Mesendoderm (in vitro differentiated cells): ENCODE measurements around the gene ACTBL2. TPM values are rescaled to one million over a fixed set of nuclear protein-coding genes. Genes with fewer than 3 reads are reported as not detected.
"Not testable (repeated sequence)": the region's sequence is repeated elsewhere in the genome, so short reads cannot be mapped to it uniquely, and the experiment has no call there.

Experiments used
- DNase-seq: peaks from one replicate; pipeline ENCODE4 v3.0.0; 2013
- H2AK5ac ChIP-seq: 2 replicates; pipeline ENCODE4 v1.6.1; 2013; ENCODE audit warnings: low read length, inconsistent platforms
- H2BK120ac ChIP-seq: 2 replicates; pipeline ENCODE4 v1.6.1; 2013; ENCODE audit warnings: low read depth, mild to moderate bottlenecking, low read length, moderate library complexity, mixed read lengths
- H2BK15ac ChIP-seq: replicated peaks from 2 replicates; pipeline ENCODE4 v1.6.1; 2013; ENCODE audit warnings: low read depth, mild to moderate bottlenecking, moderate library complexity
- H2BK5ac ChIP-seq: 2 replicates; pipeline ENCODE4 v1.6.1; 2013; ENCODE audit warnings: low read length, inconsistent platforms
- H3K18ac ChIP-seq: 2 replicates; pipeline ENCODE4 v1.6.1; 2013; ENCODE audit warnings: mild to moderate bottlenecking, low read length, mixed read lengths
- H3K23ac ChIP-seq: one replicate; pipeline ENCODE4 v1.6.1; 2013; ENCODE audit warnings: low read length
- H3K27ac ChIP-seq: 2 replicates; pipeline ENCODE4 v1.5.1; 2013; ENCODE audit warnings: low read depth, mild to moderate bottlenecking, inconsistent platforms, low read length, moderate library complexity
- H3K27me3 ChIP-seq: 2 replicates; pipeline ENCODE4 v1.6.1; 2013; ENCODE audit warnings: low read length, control low read depth, mild to moderate bottlenecking, inconsistent platforms; ENCODE audit not compliant: insufficient read depth, poor library complexity
- H3K36me3 ChIP-seq: 2 replicates; pipeline ENCODE4 v1.6.1; 2013; ENCODE audit warnings: low read length, inconsistent platforms; ENCODE audit not compliant: control insufficient read depth, insufficient read depth
- H3K4ac ChIP-seq: one replicate; pipeline ENCODE4 v1.6.1; 2013; ENCODE audit warnings: low read depth, mild to moderate bottlenecking, low read length, moderate library complexity
- H3K4me1 ChIP-seq: 2 replicates; pipeline ENCODE4 v1.6.1; 2013; ENCODE audit warnings: low read depth, low read length, inconsistent platforms; ENCODE audit not compliant: control insufficient read depth
- H3K4me2 ChIP-seq: 2 replicates; pipeline ENCODE4 v1.6.1; 2013; ENCODE audit warnings: low read length
- H3K4me3 ChIP-seq: 2 replicates; pipeline ENCODE4 v1.5.1; 2013; ENCODE audit warnings: mild to moderate bottlenecking, low read length
- H3K56ac ChIP-seq: one replicate; pipeline ENCODE4 v1.6.1; 2013; ENCODE audit warnings: low read length
- H3K79me1 ChIP-seq: 2 replicates; pipeline ENCODE4 v1.6.1; 2013; ENCODE audit warnings: low read length, inconsistent platforms
- H3K79me2 ChIP-seq: 2 replicates; pipeline ENCODE4 v1.6.1; 2013; ENCODE audit warnings: mild to moderate bottlenecking, low read length; ENCODE audit not compliant: control insufficient read depth, insufficient read depth
- H3K9ac ChIP-seq: 2 replicates; pipeline ENCODE4 v1.6.1; 2013; ENCODE audit warnings: low read length, inconsistent platforms
- H4K5ac ChIP-seq: one replicate; pipeline ENCODE4 v1.6.1; 2013; ENCODE audit warnings: low read length
- H4K8ac ChIP-seq: one replicate; pipeline ENCODE4 v1.6.1; 2013; ENCODE audit warnings: low read depth, mild to moderate bottlenecking, control low read depth, low read length, moderate library complexity
- WGBS: extraction: QIAGEN DNeasy Blood & Tissue Kit; methylation state at CpG from one replicate; pipeline ENCODE4 v1.1.7; 2013; ENCODE audit warnings: low lambda C conversion rate, missing lambda C conversion rate; ENCODE audit not compliant: insufficient coverage; ENCODE audit errors: extremely low coverage; 5-methylcytosine and 5-hydroxymethylcytosine counted together
- polyA plus RNA-seq, 2 experiments: library from polyadenylated mRNA; stranded (reverse); fragments of 200-250 nt; gene quantifications; one replicate each; pipeline ENCODE4 v1.2.3, GENCODE V29; 2013

ACTBL2 gene
- not detected for polyA plus RNA-seq (2013, experiment 1 of 2)
- not detected for polyA plus RNA-seq (2013, experiment 2 of 2)

DNA sequence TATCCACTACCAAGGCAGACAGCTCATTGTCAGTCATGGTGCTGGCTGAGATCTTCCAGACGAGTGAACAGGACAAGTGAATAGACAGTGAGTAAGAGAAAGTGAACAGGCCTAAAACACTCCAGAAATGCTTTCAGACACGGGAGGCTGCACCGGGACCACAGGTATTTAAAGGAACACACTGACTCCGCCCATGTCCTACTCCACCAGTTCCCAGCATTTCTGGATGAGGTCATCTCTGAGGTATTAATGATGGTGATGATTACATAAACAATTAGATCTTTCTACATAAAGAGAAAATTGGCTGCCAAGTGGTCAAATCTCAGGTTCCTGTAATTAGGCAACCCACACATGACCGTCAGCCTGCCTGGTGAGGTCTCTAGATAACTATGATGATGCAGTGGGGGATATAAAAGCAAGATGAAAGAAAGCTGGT is at the start of gene ACTBL2:
TSS of gene ACTBL2 (minus strand) at position 141 of the 436 bp plus-strand sequence. CDS start at position 37, 104 bp downstream.
- Histone ChIP-seq H3K79me2 (no peaks in the 10 kb centered on the region), H3K36me3 (no peaks in the 10 kb centered on the region), H2BK15ac (no peak within 1 kb of the TSS), H3K4me1 (no peaks in the 10 kb centered on the region), H3K56ac (no peak within 1 kb of the TSS), H3K23ac (no peak within 1 kb of the TSS), H3K18ac (no peak within 1 kb of the TSS), H4K8ac (no peak within 1 kb of the TSS), H3K27ac (no peak within 1 kb of the TSS), H3K27me3 (no peaks in the 10 kb centered on the region), H3K79me1 (no peaks in the 10 kb centered on the region), H2BK5ac (no peak within 1 kb of the TSS), H2BK120ac (no peak within 1 kb of the TSS), H2AK5ac (no peak within 1 kb of the TSS), H3K4me3 (no peak within 1 kb of the TSS), H3K9ac (no peak within 1 kb of the TSS), H4K5ac (no peak within 1 kb of the TSS), H3K4ac (no peak within 1 kb of the TSS), H3K4me2 (no peak within 1 kb of the TSS)
- WGBS: no CpG with 5 or more reads among the region's 5 CpGs
- peak; percentile 29 for DNase-seq

DNA sequence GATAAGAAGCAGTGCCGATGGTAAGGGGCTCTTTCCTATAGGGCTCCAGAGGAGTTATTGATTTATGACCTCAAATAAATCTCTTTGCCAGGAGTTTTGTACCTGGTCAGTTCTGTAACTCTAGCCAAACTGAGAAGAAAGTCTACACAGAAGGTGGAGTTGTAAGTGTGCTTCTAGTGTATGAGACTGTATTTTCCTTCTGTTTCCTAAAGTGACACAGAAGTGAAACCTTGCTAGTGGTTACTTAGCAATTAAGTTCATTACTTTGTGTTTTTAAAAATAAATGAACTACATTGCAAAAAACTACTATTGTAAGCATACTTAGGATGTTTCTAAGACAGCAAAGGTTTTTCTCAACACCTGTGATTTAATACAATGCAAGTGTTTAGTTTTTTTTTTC is 48.7 kb upstream of the ACTBL2 start:
- Histone ChIP-seq H2BK15ac (no peak overlapping the region), H3K79me1 (no peaks in the 10 kb centered on the region), H3K36me3 (no peaks in the 10 kb centered on the region), H3K9ac (no peak overlapping the region), H2AK5ac (no peak overlapping the region), H4K5ac (no peak overlapping the region), H3K18ac (no peak overlapping the region), H4K8ac (no peak overlapping the region), H3K4ac (no peak overlapping the region), H3K23ac (no peak overlapping the region), H3K79me2 (no peaks in the 10 kb centered on the region), H3K4me3 (no peak overlapping the region), H3K56ac (no peak overlapping the region), H3K4me2 (no peak overlapping the region), H2BK120ac (no peak overlapping the region), H2BK5ac (no peak overlapping the region), H3K27ac (no peak overlapping the region), H3K27me3 (no peaks in the 10 kb centered on the region), H3K4me1 (no peaks in the 10 kb centered on the region)
- DNase-seq: no peak
- WGBS: no CpG with 5 or more reads among the region's 1 CpG

DNA sequence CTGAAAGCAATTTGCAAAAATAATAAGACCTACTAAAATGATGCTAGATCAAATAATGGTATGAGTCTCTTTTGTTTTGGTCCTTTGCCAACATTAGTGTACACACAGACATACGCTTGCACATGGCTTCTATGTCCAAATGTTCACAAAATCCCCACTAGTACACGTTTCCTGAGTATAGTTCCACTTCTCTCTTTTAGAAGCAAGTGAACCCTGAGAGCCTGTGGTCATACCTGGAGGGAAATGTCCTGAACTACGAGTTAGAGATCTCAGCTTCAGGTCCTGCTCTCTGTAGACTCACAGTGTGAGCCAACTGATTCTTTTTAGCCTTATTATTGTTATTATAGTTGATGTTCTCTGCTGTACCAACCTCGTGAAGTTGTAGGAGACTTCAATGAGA is 47.3 kb upstream of the ACTBL2 start:
- Histone ChIP-seq H3K27ac (no peak overlapping the region), H3K27me3 (no peaks in the 10 kb centered on the region), H4K5ac (no peak overlapping the region), H3K79me1 (no peaks in the 10 kb centered on the region), H4K8ac (no peak overlapping the region), H3K4ac (no peak overlapping the region), H3K36me3 (no peaks in the 10 kb centered on the region), H3K4me3 (no peak overlapping the region), H3K4me2 (no peak overlapping the region), H2BK120ac (no peak overlapping the region), H3K56ac (no peak overlapping the region), H2BK5ac (no peak overlapping the region), H3K23ac (no peak overlapping the region), H3K79me2 (no peaks in the 10 kb centered on the region), H3K9ac (no peak overlapping the region), H2BK15ac (no peak overlapping the region), H3K4me1 (no peaks in the 10 kb centered on the region), H2AK5ac (no peak overlapping the region), H3K18ac (no peak overlapping the region)
- DNase-seq: no peak
- no CpG with 5 or more reads among the region's 4 CpGs for WGBS

DNA sequence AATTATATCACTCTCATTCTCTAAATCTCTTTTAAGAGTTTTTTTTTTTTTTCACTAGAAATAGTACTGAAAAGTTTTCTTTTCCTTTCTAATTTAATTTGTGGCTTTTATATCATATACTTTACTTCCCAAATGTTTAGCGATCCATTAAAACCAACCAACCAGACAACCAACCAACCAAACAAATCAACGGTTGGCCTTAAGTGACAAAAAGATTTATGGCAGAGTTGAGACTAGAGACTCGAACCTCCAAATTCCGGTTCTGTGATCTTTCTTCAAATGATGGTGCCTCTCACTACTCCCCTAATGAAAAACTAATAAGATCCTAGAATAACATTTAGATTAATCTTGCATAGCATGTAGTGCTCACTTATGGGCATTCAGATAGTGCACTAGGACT is 45.3 kb upstream of the ACTBL2 start:
- Histone ChIP-seq H4K5ac (no peak overlapping the region), H3K9ac (no peak overlapping the region), H3K4me2 (no peak overlapping the region), H3K27me3 (no peaks in the 10 kb centered on the region), H3K23ac (no peak overlapping the region), H3K79me1 (no peaks in the 10 kb centered on the region), H3K4me3 (no peak overlapping the region), H3K4me1 (no peaks in the 10 kb centered on the region), H3K27ac (no peak overlapping the region), H2AK5ac (no peak overlapping the region), H3K18ac (no peak overlapping the region), H2BK15ac (no peak overlapping the region), H4K8ac (no peak overlapping the region), H2BK120ac (no peak overlapping the region), H3K36me3 (no peaks in the 10 kb centered on the region), H3K56ac (no peak overlapping the region), H3K79me2 (no peaks in the 10 kb centered on the region), H2BK5ac (no peak overlapping the region), H3K4ac (no peak overlapping the region)
- no CpG with 5 or more reads among the region's 4 CpGs for WGBS
- no peak for DNase-seq

DNA sequence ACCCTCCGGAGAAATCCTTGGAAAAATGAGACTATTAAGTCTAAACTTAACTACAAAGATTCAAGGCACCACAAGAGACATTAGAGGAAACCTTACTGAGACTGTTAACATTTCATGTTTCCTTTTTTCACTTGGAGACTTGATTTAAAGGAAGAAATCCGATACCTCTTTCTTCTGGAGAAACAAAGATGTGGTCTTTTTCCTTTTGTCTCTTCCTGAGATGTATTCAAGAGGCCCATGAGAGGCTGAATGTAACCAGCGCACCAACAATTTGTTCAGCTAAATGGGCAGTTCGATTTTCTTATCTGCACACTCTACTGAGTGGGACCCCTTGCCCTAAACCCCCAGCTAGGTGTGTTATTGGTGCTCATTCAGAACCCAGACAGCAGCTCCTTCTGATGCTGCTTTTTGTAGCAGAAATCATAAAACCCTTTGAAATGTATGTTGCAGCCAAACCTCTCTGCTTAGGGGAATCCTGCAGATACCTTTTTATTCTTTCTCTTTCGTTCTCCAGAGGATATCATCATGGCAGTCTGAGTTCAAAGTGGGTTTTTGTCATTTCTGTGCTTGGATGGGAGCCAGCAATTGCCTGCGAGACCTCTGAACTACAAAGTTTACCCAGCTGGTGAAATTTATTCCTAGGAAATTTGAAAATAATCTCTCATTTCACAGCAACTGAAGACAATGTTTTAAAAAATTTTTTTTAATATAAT is 41.9 kb upstream of the ACTBL2 start:
- Histone ChIP-seq H3K27ac (no peak overlapping the region), H3K4me3 (no peak overlapping the region), H3K18ac (no peak overlapping the region), H3K27me3 (no peaks in the 10 kb centered on the region), H2BK120ac (no peak overlapping the region), H4K5ac (no peak overlapping the region), H3K23ac (no peak overlapping the region), H4K8ac (no peak overlapping the region), H3K36me3 (no peaks in the 10 kb centered on the region), H3K79me1 (no peaks in the 10 kb centered on the region), H3K4me1 (no peaks in the 10 kb centered on the region), H3K56ac (no peak overlapping the region), H3K79me2 (no peaks in the 10 kb centered on the region), H2BK5ac (no peak overlapping the region), H3K9ac (no peak overlapping the region), H2BK15ac (no peak overlapping the region), H2AK5ac (no peak overlapping the region), H3K4ac (no peak overlapping the region), H3K4me2 (no peak overlapping the region)
- DNase-seq: no peak
- WGBS: no CpG with 5 or more reads among the region's 6 CpGs

DNA sequence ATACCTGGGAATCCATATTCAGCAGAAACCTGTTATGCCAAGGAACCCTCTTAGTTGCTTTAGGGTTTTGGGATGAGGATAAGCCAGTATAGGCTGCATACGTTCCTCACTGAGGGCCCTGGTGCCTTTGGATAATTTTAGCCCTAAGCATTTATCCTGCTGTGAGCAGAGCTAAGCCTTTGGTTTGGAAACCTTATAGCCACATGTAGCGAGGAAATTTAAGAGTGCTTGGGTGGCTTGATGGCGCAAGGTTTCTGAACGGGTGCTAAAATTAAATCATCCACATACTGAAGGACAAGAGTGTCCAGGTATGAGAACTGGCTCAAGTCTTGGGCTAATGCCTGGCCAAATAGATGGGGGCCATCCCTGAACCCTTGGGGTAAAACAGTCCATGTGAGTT is 39.9 kb upstream of the ACTBL2 start:
- no CpG with 5 or more reads among the region's 4 CpGs for WGBS

More for the DNA sequence above, 39.9 kb upstream of the ACTBL2 start:
- H3K4me1 ChIP-seq, H3K23ac ChIP-seq, H2BK5ac ChIP-seq, H3K27ac ChIP-seq, H2BK120ac ChIP-seq, H2AK5ac ChIP-seq, H3K79me2 ChIP-seq, H3K4me3 ChIP-seq, H3K36me3 ChIP-seq, H4K8ac ChIP-seq, H3K4ac ChIP-seq, H3K79me1 ChIP-seq, H3K9ac ChIP-seq, H3K27me3 ChIP-seq, H3K56ac ChIP-seq, H3K18ac ChIP-seq, DNase-seq, H2BK15ac ChIP-seq, H4K5ac ChIP-seq, H3K4me2 ChIP-seq: not testable (repeated sequence)
